CD14-positive monocyte (primary cell): ENCODE results near the gene PLSCR3. TPM values are rescaled to one million over a fixed set of nuclear protein-coding genes. Genes with fewer than 3 reads are reported as not detected.

Experiments
- DNase-seq, 3 donors: peaks; one replicate each; pipeline ENCODE4 v3.0.0-alpha.2; 2011 to 2022
- H2AFZ ChIP-seq: 2 replicates; pipeline ENCODE4 v1.6.0; 2012; ENCODE audit warnings: mild to moderate bottlenecking, low read depth, low read length, inconsistent platforms; ENCODE audit not compliant: insufficient read depth, poor library complexity, severe bottlenecking
- H3K27ac ChIP-seq, 2 donors: 1 replicate in 1 of 2; 2 replicates in 1 of 2; pipeline ENCODE4 v1.5.1; 2012 to 2013; ENCODE audit warnings: low read length in 2 of 2, control low read depth in 1 of 2, inconsistent platforms in 1 of 2, low read depth in 1 of 2, mild to moderate bottlenecking in 1 of 2
- H3K27me3 ChIP-seq, 2 donors: one replicate each; pipeline versions ENCODE4 v1.6.0 to v1.6.1; 2011 to 2013; ENCODE audit warnings: low read length in 2 of 2; ENCODE audit not compliant: control insufficient read depth in 2 of 2, insufficient read depth in 2 of 2
- H3K36me3 ChIP-seq, 2 donors: replicated peaks in 1 of 2; 1 replicate in 1 of 2; 2 replicates in 1 of 2; pipeline versions ENCODE4 v1.5.1 to v1.6.1; 2012 to 2013; ENCODE audit warnings: low read length in 2 of 2, control low read depth in 1 of 2, inconsistent platforms in 1 of 2, mild to moderate bottlenecking in 1 of 2; ENCODE audit not compliant: insufficient read depth in 2 of 2, control insufficient read depth in 1 of 2
- H3K4me1 ChIP-seq, 2 donors: 1 replicate in 1 of 2; 2 replicates in 1 of 2; pipeline versions ENCODE4 v1.5.1 to v1.6.1; 2012 to 2013; ENCODE audit warnings: low read length in 2 of 2, control low read depth in 1 of 2, inconsistent platforms in 1 of 2, mild to moderate bottlenecking in 1 of 2, moderate library complexity in 1 of 2; ENCODE audit not compliant: insufficient read depth in 2 of 2, control insufficient read depth in 1 of 2
- H3K4me2 ChIP-seq: replicated peaks from 2 replicates; pipeline ENCODE3; 2012; ENCODE audit warnings: low read length, moderate library complexity, mild to moderate bottlenecking; ENCODE audit not compliant: poor library complexity, severe bottlenecking; ENCODE audit errors: extremely low read depth
- H3K4me3 ChIP-seq, 3 experiments: fragments of 200-600 bp in 1 of 3; sonication (generic) in 1 of 3; replicated peaks in 1 of 3; 1 replicate in 2 of 3; 2 replicates in 1 of 3; pipeline ENCODE4 v1.5.1; 2011 to 2013; ENCODE audit warnings: low read length in 3 of 3, mild to moderate bottlenecking in 3 of 3, control low read depth in 2 of 3, low read depth in 2 of 3, inconsistent platforms in 1 of 3, moderate library complexity in 1 of 3
- H3K79me2 ChIP-seq: 2 replicates; pipeline ENCODE4 v1.6.0; 2012; ENCODE audit warnings: mild to moderate bottlenecking, control low read depth, inconsistent platforms, low read length, moderate library complexity; ENCODE audit not compliant: insufficient read depth
- H3K9ac ChIP-seq: 2 replicates; pipeline ENCODE4 v1.6.0; 2017; ENCODE audit warnings: low read length, mild to moderate bottlenecking; ENCODE audit not compliant: insufficient read depth, poor library complexity, severe bottlenecking
- H3K9me3 ChIP-seq, 2 donors: replicated peaks in 1 of 2; 1 replicate in 1 of 2; 2 replicates in 1 of 2; pipeline versions ENCODE4 v1.5.1 to v1.6.1; 2012 to 2013; ENCODE audit warnings: low read length in 2 of 2, control low read depth in 1 of 2; ENCODE audit not compliant: control insufficient read depth in 1 of 2, insufficient read depth in 1 of 2
- H4K20me1 ChIP-seq: 2 replicates; pipeline ENCODE4 v1.6.0; 2012; ENCODE audit warnings: mild to moderate bottlenecking, low read length, control low read depth, moderate library complexity; ENCODE audit not compliant: insufficient read depth
- H3K27ac Mint-ChIP-seq, 7 donors: one replicate each; pipeline ENCODE4 v1.8.0; 2020; ENCODE audit warnings: mild to moderate bottlenecking in 7 of 7, mixed read lengths in 7 of 7, moderate library complexity in 6 of 7, inconsistent platforms in 2 of 7
- H3K27me3 Mint-ChIP-seq, 3 donors: one replicate each; pipeline ENCODE4 v1.8.0; 2021 to 2022; ENCODE audit warnings: low read depth in 3 of 3, mild to moderate bottlenecking in 3 of 3, mixed read lengths in 3 of 3, moderate library complexity in 3 of 3, inconsistent platforms in 1 of 3
- H3K36me3 Mint-ChIP-seq, 2 donors: one replicate each; pipeline ENCODE4 v1.8.0; 2020; ENCODE audit warnings: mixed read lengths in 2 of 2, inconsistent platforms in 1 of 2, mild to moderate bottlenecking in 1 of 2
- H3K4me1 Mint-ChIP-seq: one replicate; pipeline ENCODE4 v1.8.0; 2020; ENCODE audit warnings: mild to moderate bottlenecking, mixed read lengths
- H3K4me3 Mint-ChIP-seq, 2 donors: one replicate each; pipeline ENCODE4 v1.8.0; 2020; ENCODE audit warnings: mild to moderate bottlenecking in 2 of 2, mixed read lengths in 2 of 2, moderate library complexity in 1 of 2
- H3K9me3 Mint-ChIP-seq, 7 donors: one replicate each; pipeline ENCODE4 v1.8.0; 2020 to 2022; ENCODE audit warnings: mixed read lengths in 7 of 7, mild to moderate bottlenecking in 6 of 7, moderate library complexity in 6 of 7, inconsistent platforms in 2 of 7
- WGBS: methylation state at CpG from one replicate; pipeline ENCODE4 v1.1.5; 2013; ENCODE audit warnings: missing lambda C conversion rate; ENCODE audit not compliant: insufficient coverage; 5-methylcytosine and 5-hydroxymethylcytosine counted together
- intact Hi-C, 2 donors: fragments of 100-400 bp; cut with micrococcal nuclease; formaldehyde crosslinking; loops; one replicate each; pipeline versions ENCODE4 v1.15.0 to v1.15.1; 2023
- polyA plus RNA-seq, 3 donors: library from polyadenylated mRNA; depleted of rRNA in 1 of 3; unstranded in 2 of 3; stranded (reverse) in 1 of 3; fragments of 300-500 nt in 2 of 3; fragments of >200 nt in 1 of 3; fragmentation: Illumina TruSeq in 2 of 3; gene quantifications; 1 replicate in 2 of 3; 2 replicates in 1 of 3; pipeline ENCODE4 v1.2.3, GENCODE V29; 2012 to 2021
- TF ChIP-seq, protein P1 (sequence below): fragments of 200-600 bp; IDR thresholded peaks from one replicate; pipeline ENCODE4 v1.8.0; 2022; ENCODE audit warnings: antibody characterized with exemption, mild to moderate bottlenecking

The PLSCR3 gene
- polyA plus RNA-seq, 3 donors, result 37.6 to 70.4 (median 45.7) TPM

DNA sequence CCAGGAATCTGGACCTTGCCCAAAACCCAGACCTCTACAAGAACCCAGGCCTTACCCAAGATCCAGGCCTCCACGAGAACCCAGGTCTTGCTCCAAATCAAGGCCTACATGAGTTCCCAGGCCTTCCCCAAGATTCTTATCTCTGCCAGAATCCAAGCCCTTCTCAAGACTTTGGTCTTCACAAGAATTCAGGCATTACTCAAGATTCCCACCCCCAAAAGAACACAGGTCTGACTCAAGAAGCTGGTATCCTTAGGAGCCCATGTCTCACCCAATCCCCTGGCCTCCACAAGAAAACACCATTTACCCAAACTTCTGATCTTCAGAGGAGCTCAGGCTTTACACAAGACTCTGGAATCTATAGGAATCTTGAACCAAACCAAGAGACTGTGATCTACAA lies 36.9 kb upstream of the PLSCR3 start:
- H3K4me1 ChIP-seq, result peaks cover 10 to 12% of the 10 kb centered on the region in 2 donors

GRCh38 chr17:7429722-7430121 lies 35.4 kb upstream of the PLSCR3 start:
- Histone ChIP-seq H2AFZ (no peak overlapping the region), H3K27me3 (no peaks in the 10 kb centered on the region), H3K4me3 (no peak overlapping the region), H3K9ac (no peak overlapping the region), H3K36me3 (no peaks in the 10 kb centered on the region), H3K4me2 (no peak overlapping the region), H3K9me3 (no peaks in the 10 kb centered on the region), H3K27ac (no peak overlapping the region), H3K4me1 (peaks cover 0 to 3% of the 10 kb centered on the region in 2 donors), H3K79me2 (no peaks in the 10 kb centered on the region), H4K20me1 (no peaks in the 10 kb centered on the region)
- Mint-ChIP-seq H3K4me1 (peaks cover under 1% of the 10 kb centered on the region), H3K27me3 (peaks cover 0 to 3% (median 0%) of the 10 kb centered on the region in 3 donors), H3K9me3 (no peaks in the 10 kb centered on the region), H3K4me3 (no peak overlapping the region), H3K36me3 (no peaks in the 10 kb centered on the region), H3K27ac (no peak overlapping the region)
- DNase-seq, result no peak
- intact Hi-C loops, result loop anchor here in 1 of 2 donors (5.0 to 10.0 kb wide), 3 partner anchors 42 to 255 kb away; partner anchors contain the start of genes SENP3, TP53 and WRAP53
- WGBS, result 96% methylated on average over 10 of the region's 10 CpGs
- TF ChIP-seq, protein P1, sequence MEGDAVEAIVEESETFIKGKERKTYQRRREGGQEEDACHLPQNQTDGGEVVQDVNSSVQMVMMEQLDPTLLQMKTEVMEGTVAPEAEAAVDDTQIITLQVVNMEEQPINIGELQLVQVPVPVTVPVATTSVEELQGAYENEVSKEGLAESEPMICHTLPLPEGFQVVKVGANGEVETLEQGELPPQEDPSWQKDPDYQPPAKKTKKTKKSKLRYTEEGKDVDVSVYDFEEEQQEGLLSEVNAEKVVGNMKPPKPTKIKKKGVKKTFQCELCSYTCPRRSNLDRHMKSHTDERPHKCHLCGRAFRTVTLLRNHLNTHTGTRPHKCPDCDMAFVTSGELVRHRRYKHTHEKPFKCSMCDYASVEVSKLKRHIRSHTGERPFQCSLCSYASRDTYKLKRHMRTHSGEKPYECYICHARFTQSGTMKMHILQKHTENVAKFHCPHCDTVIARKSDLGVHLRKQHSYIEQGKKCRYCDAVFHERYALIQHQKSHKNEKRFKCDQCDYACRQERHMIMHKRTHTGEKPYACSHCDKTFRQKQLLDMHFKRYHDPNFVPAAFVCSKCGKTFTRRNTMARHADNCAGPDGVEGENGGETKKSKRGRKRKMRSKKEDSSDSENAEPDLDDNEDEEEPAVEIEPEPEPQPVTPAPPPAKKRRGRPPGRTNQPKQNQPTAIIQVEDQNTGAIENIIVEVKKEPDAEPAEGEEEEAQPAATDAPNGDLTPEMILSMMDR, result no peak

More for the DNA sequence above, 36.9 kb upstream of the PLSCR3 start:
- intact Hi-C loops, result loop anchor here in 1 of 2 donors (5.0 to 10.0 kb wide), 3 partner anchors 44 to 254 kb away; partner anchors contain the start of genes SENP3, TP53 and WRAP53
- Mint-ChIP-seq H3K4me3 (no peak overlapping the region), H3K27me3 (no peaks in the 10 kb centered on the region), H3K9me3 (no peaks in the 10 kb centered on the region), H3K27ac (no peak overlapping the region), H3K36me3 (no peaks in the 10 kb centered on the region), H3K4me1 (peaks cover 11% of the 10 kb centered on the region)
- Histone ChIP-seq H3K4me3 (no peak overlapping the region), H2AFZ (no peak overlapping the region), H3K27ac (no peak overlapping the region), H3K27me3 (no peaks in the 10 kb centered on the region), H4K20me1 (peaks cover under 1% of the 10 kb centered on the region), H3K9me3 (no peaks in the 10 kb centered on the region), H3K9ac (no peak overlapping the region), H3K36me3 (no peaks in the 10 kb centered on the region), H3K79me2 (peaks cover 4% of the 10 kb centered on the region), H3K4me2 (no peak overlapping the region)
- 100% methylated on average over 1 of the region's 1 CpG for WGBS
- DNase-seq, result no peak
- TF ChIP-seq, protein P1, result no peak
